Fibroblast of peridontal ligament (primary cell): Measurements from ENCODE around the gene IKBKG.
"Not testable (repeated sequence)": the region's sequence is repeated elsewhere in the genome, so short reads cannot be mapped to it uniquely, and the experiment has no call there.

Source experiments
- DNase-seq: peaks from one replicate; pipeline ENCODE4 v3.0.0-alpha.2; 2010; ENCODE audit errors: extremely low read depth

The IKBKG gene

GRCh38 chrX:154547245-154548027 is at the start of gene IKBKG:
Gene IKBKG (plus strand): TSS chrX:154547620. CDS start chrX:154552003, 4,383 bp downstream.
- peak; percentile 82 for DNase-seq

DNA sequence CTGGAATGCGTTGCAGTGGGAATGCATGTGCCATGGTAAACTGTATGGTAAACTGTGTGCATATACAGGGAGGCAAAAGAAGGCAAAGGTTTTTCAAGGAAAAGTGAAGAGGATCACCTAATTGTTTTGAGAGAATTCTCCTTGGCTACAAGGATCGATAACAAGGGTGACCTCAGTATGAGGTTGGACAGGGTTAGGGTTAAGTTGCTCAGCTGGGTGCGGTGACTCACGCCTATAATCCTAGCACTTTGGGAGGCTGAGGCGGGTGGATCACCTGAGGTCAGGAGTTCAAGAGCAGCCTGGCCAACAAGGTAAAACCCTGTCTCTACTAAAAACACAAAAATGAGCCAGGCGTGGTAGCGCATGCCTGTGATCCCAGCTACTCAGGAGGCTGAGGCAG is 46.0 kb upstream of the IKBKG start:
- not testable (repeated sequence) for DNase-seq

DNA sequence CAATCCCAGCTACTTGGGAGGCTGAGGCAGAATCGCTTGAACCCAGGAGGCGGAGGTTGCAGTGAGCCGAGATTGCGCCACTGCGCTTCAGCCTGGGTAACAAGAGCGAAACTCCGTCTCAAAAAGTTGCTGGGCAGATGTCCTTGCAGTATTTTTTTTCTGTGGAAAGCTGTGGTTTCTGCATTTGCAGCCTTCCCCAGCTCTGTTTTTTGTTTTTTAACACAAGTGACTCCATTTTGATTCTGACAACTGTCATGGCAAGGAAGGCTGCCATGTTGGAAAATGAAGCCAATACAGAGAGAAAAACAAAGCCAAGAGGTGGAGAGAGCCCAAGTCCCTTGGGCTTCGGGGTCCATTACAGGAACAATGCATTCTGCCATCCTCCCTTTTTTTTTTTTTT is 45.3 kb upstream of the IKBKG start:
- no peak for DNase-seq

GRCh38 chrX:154502989-154503388 is 44.4 kb upstream of the IKBKG start:
- DNase-seq, result no peak

- no peak for DNase-seq
These were observed 41.7 kb upstream of the IKBKG start for GRCh38 chrX:154505734-154506133.

DNA sequence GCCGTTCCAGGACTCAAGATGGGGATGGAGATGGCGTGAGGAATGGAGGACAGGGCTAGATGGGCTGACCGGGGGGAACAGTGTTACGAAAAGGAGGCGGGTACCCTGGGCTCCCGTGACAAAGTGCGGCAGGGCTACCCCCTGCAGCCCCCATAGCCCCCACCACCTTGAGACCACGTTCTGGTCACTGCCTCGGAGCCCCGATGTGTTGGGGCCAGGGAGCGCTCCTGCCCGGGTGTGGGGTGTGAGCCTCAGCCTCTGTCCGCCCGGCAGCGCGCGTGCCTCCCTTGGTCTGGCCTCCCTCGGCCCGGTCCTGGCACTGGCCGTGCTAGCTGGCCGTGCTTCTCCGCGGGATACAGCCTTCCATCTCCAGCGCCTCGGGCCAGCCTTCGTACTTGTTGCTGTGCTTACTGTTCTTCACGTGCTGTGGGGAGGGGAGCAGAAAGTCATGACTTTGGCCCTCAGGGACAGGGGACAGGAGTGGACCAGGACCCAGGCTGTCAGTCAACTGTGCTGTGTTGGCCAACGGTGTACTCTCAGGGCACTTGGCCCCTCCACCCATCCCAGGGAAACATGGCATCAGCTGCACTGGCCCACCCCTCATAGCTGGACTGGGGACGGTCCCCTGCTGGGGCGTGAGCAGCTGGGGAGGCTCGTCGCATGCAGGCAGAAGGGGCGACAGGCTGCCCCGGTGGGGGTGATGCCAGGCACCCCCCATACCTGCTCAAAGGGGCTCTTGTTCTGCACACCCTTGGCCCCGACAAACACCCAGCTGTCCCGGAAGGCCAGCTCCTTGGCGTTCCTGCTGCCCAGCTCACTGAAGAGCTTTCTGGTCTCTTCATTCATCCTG is 40.7 kb upstream of the IKBKG start:
- no peak for DNase-seq

- DNase-seq, result no peak
These were observed 39.6 kb upstream of the IKBKG start for GRCh38 chrX:154507673-154508383.

DNA sequence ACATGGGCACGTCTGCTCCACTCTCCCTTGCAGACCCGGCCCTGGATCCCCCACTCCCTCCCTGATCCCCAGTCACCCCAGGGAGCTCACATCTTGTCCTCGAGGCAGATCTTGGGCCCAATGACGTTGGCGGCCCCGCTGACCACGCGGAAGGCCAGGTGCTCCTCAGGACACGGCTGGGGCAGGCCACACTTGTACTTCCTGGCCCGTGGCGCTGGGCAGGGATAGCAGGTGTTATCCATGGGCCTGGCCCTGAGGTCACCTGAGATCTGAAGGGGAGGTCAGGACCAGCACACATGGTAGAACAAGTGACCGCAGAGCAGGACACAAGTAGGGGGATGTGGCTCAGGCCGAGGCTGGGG is 39.1 kb upstream of the IKBKG start:
- DNase-seq, result no peak

DNA sequence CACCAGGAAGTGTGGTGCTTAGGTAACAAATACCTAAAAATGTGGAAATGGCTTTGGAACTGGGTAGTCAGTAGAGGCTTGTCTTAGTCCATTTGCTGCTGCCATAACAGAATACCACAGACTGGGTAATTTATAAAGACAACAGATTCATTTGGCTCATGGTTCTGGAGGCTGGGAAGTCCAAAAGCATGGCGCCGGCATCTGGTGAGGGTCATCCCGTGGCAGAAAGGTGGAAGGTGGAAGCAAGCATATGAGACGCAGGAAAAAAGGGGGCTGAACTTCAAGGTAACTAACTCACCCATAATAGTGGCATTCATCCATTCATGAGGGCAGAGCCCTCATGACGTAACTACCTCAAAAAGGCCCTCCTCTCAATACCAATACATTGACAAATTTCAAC is 38.0 kb upstream of the IKBKG start:
- DNase-seq, result no peak

- no peak for DNase-seq
These were observed 35.7 kb upstream of the IKBKG start for GRCh38 chrX:154511761-154512160.

GRCh38 chrX:154512879-154513553 is 34.4 kb upstream of the IKBKG start:
- no peak for DNase-seq

GRCh38 chrX:154513716-154514115 is 33.7 kb upstream of the IKBKG start:
- DNase-seq, result no peak

DNA sequence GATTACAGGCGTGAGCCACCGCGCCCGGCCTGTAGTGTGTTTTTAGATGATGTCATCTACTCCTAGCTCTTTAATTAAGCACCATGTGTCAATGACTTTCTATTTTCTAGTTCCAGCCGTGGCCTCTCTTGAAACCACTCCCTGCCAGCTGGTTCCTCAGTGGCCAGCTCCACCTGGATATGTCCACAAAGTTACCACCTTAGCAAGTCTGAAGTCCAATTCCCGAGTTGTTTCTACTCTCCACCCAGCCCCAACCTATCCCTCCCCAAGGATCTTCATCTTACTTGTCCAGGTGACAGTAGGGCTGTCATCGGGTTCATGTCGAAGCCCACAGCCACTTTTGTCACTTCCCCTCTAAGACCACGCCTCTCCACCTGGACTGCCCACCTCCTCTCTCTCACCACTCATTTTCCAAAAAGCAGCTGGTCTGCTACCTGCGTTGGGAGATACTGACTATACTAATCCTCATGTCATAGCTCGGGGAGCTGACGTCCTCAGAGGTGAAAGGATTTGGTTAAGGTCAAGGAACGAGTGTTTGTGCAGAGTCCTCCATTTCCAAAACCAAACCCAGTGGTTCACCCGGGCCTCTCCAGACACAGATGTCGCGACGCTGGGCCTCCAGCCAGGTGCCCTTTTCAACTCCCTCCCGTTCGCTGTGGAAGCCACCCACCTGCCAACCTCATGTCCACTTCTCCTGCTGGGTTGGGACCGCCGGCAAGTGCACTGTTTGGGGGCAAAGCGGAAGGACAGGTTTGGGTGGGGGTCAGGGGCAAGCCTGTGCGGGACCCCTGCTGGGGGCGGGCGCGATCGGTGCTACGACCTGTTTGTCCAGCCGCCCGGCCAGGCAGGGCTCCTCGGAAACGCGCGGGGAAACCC is 32.1 kb upstream of the IKBKG start:
- no peak for DNase-seq

DNA sequence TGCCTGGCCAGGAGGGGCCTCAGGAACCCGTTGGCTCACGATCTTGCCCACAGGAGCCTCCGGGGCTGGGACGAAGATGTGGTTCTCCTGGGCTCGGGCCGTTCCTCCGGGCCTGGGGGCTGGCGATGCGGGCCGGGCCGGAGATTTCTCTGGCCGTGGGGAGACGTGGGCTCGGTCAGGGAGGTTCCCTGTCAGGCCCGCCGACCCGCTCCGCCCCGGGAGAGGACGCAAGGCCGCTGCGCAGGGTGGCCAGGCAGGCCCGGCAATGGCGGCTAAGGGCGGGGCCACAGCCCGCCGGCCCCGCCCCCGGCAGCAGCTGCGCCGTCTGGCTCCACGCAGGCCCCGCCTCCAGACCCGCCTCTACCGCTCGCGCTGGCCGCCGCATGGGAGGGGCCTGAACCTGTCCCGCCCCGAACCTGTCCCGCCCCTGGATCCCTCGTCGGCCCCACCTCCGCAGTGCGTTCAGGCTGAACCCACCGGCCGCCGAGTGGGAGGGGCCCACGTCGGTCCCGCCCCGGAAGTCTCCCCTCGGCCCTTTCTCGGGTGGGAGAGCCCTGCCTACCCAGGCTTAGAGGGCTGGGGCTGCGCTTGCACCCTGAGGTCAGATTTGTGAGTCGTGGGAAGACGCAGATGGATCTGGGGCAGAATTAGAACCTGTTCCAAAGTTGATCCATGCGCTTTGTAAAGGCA is 31.3 kb upstream of the IKBKG start, which contains the start of gene FAM3A:
FAM3A (minus strand) TSS at position 267 of the 690 bp plus-strand sequence. CDS start 460 bp downstream, outside the sequence.
- DNase-seq, result peak; percentile 79

DNA sequence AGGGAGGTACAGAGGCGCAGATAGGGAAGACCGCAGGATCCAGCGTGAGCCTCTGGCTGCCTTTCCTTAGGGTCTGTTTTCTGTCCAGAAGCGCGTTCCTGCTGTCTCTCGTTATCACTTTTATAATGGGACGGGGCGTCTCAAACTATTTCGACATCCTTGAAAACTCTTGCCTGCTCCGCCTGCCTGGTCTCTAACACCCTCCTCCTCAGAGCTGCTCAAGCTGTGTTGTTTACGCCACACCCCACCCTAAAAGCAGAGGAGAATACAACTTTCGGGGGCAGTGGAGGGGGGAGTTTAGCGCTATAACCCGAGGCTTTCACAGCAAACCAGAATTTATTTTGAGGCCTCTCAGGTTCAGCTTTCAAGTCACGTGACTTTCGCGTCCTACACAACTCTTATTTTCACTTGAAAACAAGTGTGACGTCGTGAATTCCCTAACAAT is 30.7 kb upstream of the IKBKG start:
- DNase-seq, result peak; percentile 66

DNA sequence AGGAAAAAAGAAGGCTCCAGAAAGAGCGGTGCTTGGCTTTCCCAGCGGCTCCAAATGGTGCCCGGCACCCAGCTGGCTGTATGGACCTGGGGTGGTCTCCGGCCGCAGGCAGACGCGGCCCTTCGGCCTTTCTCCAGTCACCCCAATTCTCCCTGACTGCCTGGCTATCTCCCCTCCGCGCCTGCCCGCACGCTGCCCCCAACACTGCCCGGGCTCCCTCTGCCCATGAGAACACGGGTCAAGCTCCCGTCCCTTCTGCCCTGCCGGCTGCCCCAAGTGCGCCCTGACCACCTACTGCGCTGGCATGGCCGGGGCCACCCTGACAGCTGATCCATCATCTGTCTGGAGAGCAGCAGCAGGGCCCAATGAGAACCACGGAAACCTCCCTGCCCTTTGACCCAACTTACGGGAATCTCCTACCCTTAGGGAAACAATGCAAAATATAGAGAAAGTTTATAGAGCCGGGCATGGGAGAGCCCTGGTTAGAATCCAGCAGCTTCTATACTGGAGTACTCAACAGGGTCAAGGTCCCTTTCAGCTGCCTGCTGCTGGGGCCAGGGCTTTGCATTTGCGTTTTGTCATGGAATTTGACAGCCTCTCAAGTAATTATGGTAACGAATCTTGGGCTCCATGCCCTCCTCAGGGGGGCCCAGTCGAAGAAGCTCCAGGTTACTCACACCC is 30.2 kb upstream of the IKBKG start:
- DNase-seq, result no peak

DNA sequence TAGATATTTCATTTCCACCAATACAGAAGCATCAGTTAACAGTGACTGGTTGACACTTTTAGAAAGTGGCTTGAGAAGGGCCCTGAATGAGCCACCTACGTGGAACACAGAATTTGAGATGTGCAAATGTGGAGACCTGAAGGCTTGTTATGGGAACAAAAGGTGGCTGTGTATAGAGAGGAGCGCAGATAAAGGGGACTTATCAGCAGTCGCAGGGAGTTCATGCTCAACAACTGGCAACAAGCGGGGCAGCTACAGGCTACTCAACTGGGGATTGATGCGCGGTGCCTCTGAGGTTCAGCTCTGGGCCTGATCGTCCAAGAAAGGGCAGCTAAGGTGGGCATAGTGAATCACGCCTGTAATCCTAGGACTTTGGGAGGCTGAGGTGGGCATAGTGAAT is 28.0 kb upstream of the IKBKG start:
- DNase-seq, result no peak

DNA sequence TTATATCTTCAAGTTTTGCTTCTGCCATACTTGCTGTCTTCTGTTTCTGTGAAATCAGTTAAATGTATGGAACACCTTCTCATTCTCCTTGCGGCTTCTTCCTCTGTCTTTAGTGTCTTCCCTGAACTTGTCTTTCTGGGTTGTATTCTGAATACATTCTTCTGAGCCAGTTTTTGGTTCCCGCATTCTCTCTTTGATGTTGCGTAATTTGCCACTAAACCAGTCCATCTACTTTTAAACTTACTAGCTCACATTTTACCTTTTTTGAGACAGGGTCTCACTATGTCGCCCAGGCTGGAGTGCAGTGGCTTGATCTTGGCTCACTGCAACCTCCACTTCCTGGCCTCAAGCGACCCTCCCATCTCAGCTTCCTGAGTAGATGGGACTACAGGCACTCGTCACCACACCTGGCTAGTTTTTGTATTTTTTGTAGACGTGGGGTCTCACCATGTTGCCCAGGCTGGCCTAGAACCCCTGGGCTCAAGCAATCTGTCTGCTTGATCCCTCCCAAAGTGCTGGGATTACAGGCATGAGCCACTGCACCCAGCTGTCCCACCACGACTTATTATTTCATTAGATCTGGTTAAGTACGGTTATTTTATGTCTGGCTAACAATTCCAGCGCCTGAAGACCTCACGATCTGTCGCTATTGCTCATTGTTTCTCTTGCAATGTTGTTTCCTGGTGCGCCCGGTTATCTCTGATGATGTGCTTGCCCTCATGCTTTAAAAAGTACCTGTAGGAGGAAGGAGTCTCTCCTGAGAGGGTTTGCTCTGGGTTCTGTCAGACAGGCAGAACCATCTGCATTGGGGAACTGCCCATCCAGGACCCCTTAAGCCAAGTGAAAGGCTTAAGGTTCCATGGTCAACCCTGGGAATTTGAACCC is 21.6 kb upstream of the IKBKG start:
- peak; percentile 17 for DNase-seq
